ENCODE measurements around the gene GET4.

GET4 gene

GRCh38 chr7:876077-876971 lies at the start of gene GET4:
GET4 (plus strand) TSS chr7:876554; CDS start chr7:876646, 92 bp downstream.
- peak; percentile 95 for DNase-seq

DNA sequence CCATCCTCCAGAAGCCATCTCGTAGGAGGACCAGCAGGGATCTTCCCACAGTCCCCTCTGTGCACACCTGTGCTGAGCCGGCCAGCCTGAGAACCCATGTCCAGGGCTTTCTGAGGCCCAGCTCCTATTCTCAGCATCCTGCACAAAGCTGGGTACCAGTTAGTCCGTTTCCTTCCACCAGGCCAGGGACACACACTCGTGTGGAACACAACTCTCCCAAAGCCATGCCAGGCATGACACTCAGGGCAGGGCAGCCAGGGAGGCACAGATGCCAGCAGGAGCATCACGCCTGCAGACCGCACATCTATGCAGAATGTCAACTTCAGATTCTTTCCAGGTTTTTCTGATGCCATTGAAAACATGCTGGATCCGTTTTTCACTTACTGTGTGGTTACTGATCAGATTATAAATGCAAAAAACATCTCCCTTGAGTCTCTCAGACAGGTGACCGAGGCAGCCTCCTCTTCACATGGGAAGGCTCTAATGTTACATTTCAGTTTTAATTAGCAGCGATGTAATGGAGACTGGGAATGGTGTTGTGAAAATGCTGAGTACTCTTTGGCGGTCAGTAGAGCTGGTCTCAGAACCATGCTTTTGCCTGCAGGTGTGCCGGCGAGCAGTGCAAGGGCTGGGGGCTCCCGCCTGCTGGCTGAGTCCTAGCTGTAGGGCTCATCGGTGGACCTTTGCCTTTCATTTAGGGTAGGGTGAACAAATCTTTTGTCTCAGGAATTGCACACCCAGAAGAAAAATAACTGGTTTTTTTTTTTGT lies 47.4 kb upstream of the GET4 start:
- no peak for DNase-seq

GRCh38 chr7:830069-830468 lies 46.3 kb upstream of the GET4 start:
- no peak for DNase-seq

DNA sequence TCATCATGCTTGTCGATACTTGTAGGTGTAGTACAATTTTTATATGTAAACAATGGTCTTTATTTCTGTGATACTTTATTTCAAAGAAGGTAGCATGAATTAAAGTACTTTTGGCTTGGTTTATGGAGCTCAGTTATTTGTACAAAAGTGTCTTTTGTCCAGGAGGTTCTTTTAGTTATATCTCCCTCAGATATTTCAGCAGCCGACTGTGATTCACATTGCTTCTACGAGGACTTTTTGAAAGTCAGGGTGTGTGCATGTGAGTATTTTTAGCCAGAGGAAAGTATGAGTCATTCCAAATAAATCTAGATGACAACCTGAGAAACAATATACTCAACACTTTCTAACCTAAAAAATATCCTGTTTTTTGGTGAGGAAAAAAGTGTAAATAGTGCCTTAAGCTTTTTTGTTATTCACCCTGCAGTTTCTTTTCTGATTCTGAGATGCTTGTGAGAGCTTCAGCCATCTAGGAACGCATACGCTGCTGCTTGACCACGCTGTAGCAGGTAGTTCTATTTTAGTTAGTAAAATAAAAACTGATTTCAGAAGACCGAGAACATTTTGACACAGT lies 44.7 kb upstream of the GET4 start:
- peak; percentile 17 for DNase-seq

GRCh38 chr7:832167-832967 lies 44.0 kb upstream of the GET4 start, which contains the start of gene SUN1:
SUN1 (plus strand) TSS chr7:832476; CDS start chr7:832525, 49 bp downstream.
- no peak for DNase-seq

DNA sequence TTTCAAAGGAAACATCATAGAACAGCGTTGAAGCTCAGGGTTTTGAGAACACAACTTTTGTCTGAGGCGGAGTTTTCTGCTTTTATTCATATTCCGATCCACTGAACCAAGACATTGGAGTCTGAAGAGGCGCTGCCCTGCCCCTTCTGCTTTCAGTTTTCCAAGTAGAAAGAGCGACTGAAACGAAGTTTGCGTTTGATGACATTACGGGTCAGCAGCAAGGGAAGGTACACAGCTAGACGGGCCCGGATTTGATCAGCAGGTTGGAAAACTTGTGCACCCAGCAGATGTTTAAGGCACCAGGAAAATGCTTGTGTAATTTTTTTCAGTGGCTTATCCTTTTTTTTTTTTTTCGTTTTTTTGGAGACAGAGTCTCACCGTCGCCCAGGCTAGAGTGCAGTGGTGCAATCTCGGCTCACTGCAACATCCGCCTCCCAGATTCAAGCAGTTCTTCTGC lies 43.4 kb upstream of the GET4 start:
- DNase-seq: no peak

DNA sequence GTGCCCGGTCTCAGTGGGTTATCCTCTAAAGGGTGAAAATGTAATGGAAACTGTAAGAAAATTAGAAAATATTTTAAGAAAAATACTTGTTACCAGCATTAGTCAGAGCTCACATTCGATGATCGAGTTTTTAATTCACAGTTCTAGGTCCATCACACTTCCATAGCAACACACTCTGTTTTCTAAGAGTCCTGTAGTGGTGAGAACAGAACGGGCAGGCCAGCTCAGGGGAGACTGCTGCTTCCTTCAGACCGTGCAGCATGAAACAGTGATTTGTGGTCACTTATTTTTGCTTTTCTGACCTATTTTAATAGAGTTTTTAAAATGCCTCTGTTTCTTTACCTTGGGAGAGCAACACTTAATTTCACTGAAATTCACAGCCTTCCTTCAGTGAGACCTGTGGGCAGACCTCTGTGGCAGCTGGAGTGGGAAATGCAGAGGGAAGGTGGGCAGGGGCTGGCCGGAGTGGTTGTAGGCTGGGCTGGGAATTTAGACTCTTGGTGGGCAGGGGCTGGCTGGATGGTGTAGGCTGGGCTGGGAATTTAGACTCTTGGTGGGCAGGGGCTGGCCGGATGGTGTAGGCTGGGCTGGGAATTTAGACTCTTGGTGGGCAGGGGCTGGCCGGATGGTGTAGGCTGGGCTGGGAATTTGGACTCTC lies 42.6 kb upstream of the GET4 start:
- no peak for DNase-seq

DNA sequence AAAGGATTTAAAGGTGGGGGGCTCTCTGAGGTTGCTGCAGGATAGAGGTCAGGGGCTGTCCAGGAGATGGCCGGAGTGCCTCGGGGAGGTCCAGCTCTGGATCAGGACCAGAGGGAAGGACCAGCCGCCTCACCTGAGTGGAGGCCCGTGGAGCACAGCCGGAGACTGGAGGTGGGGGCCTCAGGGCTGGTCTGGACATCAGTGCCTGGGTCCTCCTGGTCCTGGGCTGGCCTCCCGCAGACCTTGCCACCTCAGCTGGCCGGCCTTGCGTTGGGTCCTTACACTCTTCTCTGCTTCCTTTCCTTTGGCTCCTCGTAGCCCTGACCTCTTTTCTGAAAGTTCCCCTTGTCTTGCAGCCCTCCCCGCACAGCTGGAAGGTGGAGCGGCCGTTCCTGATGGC lies 42.1 kb upstream of the GET4 start:
- DNase-seq: no peak

GRCh38 chr7:835021-835420 lies 41.3 kb upstream of the GET4 start:
- no peak for DNase-seq

GRCh38 chr7:835485-836401 lies 40.6 kb upstream of the GET4 start:
- no peak for DNase-seq

GRCh38 chr7:836429-836828 lies 39.9 kb upstream of the GET4 start:
- peak; percentile 19 for DNase-seq

DNA sequence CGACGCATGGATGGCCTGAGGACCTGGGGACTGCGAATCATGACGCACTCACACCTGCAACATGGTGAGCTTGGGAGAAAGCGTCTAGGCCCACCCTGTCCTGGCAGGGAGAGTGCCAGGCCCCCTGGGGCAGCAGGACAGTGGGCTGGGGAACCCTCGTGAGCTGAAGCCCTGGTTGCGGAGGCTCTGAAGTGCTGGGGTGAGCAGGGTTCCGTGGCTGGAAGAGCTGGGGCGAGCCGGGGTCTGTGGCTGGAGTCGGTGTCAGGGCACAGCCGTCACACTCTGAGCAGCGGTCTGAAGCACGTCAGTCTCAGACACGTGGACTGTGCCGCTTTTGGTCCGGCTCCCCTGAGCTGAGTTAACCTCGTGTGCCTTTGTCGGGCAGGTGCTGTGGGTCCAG lies 39.4 kb upstream of the GET4 start:
- DNase-seq: no peak

- no peak for DNase-seq
Observed at GRCh38 chr7:840001-840600, 36.3 kb upstream of the GET4 start.

GRCh38 chr7:841943-842342 lies 34.4 kb upstream of the GET4 start:
- no peak for DNase-seq

DNA sequence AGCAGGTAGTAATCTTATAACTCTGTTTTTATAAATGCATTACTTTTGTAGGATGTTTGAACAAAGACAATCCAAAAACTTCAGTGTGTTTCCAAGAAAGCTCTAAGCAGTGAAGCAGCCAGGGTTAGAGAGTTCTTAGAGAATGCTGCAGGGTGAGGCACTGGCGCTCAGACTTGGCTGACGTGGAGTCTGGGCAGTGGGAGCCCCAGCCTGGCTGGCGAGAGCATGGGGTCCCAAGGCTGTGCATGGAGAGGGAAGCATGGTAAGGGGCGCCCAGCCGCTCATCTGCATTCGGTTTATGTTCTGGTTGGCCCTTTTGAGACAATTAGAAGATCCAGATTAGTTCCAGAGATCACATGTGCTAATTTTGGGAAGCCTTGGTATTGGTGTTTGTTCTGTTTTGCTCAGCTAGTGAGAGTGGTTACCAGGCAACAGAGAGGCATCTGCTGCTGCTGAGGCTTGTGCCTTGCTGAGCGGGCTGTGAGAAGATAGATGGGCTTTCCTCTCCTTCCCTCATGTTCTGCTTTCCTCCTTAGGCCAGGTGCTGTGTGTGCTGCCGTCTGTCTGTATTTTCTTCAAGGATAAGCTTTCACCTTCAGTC lies 33.8 kb upstream of the GET4 start:
- DNase-seq: no peak

GRCh38 chr7:843230-843629 lies 33.1 kb upstream of the GET4 start:
- no peak for DNase-seq

GRCh38 chr7:844043-844442 lies 32.3 kb upstream of the GET4 start:
- no peak for DNase-seq

DNA sequence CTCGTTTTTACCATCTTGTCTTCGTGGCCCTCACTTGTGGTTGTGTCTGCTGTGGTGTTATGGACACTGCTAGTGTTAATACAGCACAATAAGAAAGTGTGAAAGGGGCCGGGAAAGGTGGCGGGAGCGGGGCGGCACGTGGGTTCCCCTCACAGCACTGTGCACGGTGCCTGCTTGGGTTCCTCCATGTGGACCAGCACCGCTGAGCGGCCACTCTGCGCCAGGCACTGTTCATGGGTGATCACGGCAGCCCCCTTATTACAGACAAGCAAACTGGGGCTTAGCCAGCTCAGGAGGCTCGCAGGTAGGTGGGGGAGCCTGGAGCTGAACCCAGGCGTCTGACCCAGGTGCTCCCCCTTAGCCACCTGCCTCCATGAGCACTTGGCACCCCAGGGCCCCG lies 31.8 kb upstream of the GET4 start:
- no peak for DNase-seq

DNA sequence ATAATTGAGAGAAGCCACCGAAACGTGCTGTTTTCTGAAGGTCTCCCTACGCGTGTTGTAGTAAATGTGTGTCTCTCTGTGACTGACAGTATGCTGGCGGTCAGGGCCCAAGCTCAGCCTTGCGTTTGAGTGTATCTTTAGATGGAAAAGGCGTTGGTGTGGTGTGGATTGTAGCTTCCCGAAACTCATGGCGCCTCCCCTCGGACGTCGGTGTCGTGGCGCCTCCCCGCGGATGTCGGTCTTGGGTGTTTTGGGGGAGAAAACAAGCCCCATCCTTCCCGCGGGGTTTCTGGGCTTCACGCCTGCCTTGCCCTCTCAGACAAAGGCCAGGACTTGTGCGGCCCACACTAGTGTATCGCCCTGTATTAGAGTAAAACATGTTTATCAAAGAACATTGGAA lies 31.3 kb upstream of the GET4 start:
- no peak for DNase-seq

DNA sequence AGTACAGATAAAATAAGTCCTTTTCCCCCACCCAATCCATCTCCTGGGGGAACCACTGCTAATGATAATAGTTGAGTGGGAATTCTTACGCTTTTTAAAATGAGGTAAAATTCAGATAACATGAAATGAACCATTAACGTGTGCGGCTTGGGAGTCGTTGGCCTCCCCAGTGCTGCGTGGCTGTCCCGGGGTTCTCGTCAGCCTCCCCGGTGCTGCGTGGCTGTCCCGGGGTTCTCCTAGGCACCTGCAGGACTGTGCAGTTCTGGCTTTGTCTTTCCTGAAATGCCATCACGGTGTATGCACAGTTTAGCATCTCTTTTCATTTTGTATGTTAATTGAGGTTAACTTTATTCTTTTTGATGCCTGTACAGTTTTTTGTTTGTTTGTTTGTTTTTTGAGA lies 30.6 kb upstream of the GET4 start:
- DNase-seq: no peak

All from inflammatory macrophage treated with lipopolysaccharide for 4 hours (primary cell).